ENCODE data around the gene PLPP2.

The PLPP2 gene

GRCh38 chr19:313988-314815 is 23.0 kb upstream of the PLPP2 start:
- no peak for DNase-seq

GRCh38 chr19:313169-313987 is 22.2 kb upstream of the PLPP2 start:
- no peak for DNase-seq

GRCh38 chr19:311813-312261 is 20.6 kb upstream of the PLPP2 start:
- DNase-seq = no peak

GRCh38 chr19:310781-311496 is 19.7 kb upstream of the PLPP2 start:
- DNase-seq = no peak

GRCh38 chr19:310141-310651 is 19.0 kb upstream of the PLPP2 start:
- no peak for DNase-seq

GRCh38 chr19:309206-309565 is 18.0 kb upstream of the PLPP2 start:
- no peak for DNase-seq

- no peak for DNase-seq
These were observed 17.4 kb upstream of the PLPP2 start for GRCh38 chr19:308471-309205.

- DNase-seq = no peak
These were observed 16.7 kb upstream of the PLPP2 start for GRCh38 chr19:307793-308420.

GRCh38 chr19:307111-307531 is 15.9 kb upstream of the PLPP2 start:
- no peak for DNase-seq

- no peak for DNase-seq
These were observed 15.1 kb upstream of the PLPP2 start for GRCh38 chr19:306151-306900.

GRCh38 chr19:305240-306150 is 14.3 kb upstream of the PLPP2 start:
- no peak for DNase-seq

GRCh38 chr19:296476-297225 is 5.4 kb upstream of the PLPP2 start:
- DNase-seq = no peak

GRCh38 chr19:295687-296370 is 4.6 kb upstream of the PLPP2 start:
- DNase-seq = no peak

- DNase-seq = peak; percentile 58
These were observed 3.9 kb upstream of the PLPP2 start for GRCh38 chr19:294946-295686.

- no peak for DNase-seq
These were observed 3.2 kb upstream of the PLPP2 start for GRCh38 chr19:294341-294945.

- DNase-seq = no peak
These were observed 2.4 kb upstream of the PLPP2 start for GRCh38 chr19:293436-294110.

GRCh38 chr19:292951-293350 is 1.7 kb upstream of the PLPP2 start:
- DNase-seq = no peak
